Measurements from ENCODE around the gene ROM1. TPM values are rescaled to one million over a fixed set of nuclear protein-coding genes. Genes with fewer than 3 reads are reported as not detected.
A peak's percentile ranks its signal among the peaks of the same experiment; 100 is the strongest.
"Not testable (repeated sequence)": the region's sequence is repeated elsewhere in the genome, so short reads cannot be mapped to it uniquely, and the experiment has no call there.

The ROM1 gene
- total RNA-seq, 1 donor from 2014 or later = 1.7 TPM

DNA sequence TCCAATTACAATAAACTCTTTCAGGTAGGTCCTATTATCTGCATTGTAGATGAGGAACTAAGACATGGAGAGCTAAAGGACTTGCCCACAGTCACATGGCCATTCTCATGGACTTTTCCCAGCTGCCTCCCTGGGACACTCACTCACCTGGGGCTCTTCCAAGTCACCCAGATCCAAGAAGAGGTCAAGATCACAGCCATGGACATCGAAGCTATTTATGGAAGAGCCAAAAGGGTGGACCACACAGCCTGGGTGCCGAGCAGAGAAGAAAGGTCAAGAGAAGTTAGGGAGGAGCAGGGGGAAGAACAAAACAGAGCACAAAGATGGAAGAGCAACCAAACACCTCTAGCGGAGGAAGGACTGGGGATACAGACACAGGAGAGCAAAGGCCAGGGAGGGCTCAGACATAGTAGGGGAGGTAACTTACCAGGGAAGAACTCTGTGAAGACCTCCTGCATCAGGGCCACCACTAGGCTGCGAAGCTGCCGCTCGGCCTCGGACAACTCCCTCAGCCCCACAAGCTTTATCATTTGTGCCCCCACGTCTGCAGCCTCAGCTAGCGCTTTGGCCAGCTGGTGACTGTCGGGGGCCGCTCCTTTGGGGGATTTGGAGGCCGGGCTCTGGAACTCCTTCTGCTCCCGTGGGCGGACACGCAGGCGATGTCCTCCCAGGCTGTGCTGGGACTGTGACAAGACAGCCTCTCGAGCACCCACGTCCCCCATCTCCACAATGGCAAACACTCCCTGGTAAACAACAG is 31.9 kb upstream of the ROM1 start:
- DNase-seq = no peak
- no peak for ATAC-seq
- intact Hi-C loops (cut with micrococcal nuclease) = no loop called here

GRCh38 chr11:62581735-62582134 is 31.3 kb upstream of the ROM1 start:
- intact Hi-C loops (cut with micrococcal nuclease); DNase-seq; ATAC-seq: not testable (repeated sequence)

DNA sequence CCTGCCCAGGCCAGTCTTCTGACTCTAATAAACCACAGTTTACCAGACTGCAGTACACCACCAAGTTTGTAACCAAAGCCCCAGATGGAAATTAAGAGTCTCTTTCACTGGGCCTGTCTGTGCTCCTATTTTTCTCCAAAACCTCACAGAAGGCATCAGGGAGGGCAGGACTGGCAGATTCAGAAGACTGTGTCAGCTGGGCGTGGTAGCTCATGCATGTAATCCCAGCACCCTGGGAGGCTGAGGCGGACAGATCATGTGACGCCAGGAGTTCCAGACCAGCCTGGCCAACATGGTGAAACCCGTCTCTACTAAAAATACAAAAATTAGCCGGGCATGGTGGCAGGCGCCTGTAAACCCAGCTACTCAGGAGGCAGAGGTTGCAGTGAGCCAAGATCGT is 27.7 kb upstream of the ROM1 start:
- intact Hi-C loops (cut with micrococcal nuclease); ATAC-seq; DNase-seq: not testable (repeated sequence)

DNA sequence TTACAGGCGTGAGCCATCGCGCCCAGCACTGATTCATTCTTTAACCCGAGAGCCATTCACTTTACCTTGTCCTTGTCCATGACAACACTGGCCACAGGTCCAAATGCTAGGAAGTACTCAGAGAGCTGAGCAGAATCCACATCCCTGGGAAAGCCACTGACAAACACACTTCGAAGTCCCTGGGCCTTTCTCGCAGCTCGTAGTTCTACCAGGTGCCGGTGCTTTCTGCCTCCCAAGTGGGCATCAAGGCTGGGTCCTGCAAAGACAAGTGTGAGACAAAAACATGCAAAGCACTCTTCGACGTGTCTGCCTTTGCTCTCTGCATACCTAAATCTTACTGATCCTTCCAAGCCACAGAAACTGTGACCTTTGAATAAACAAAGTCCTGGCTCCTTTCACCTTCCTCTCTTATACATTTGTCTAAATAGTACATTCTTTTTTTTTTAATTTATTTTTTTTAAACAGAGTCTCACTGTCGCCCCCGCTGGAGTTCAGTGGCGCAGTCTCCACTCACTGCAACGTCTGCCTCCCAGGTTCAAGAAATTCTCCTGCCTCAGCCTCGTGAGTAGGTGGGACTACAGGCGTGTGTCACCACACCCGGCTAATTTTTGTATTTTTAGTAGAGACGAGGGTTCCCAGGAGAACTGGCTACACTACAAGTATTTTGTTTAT is 24.0 kb upstream of the ROM1 start:
- intact Hi-C loops (cut with micrococcal nuclease) = no loop called here
- DNase-seq (no peak), ATAC-seq (no peak)

DNA sequence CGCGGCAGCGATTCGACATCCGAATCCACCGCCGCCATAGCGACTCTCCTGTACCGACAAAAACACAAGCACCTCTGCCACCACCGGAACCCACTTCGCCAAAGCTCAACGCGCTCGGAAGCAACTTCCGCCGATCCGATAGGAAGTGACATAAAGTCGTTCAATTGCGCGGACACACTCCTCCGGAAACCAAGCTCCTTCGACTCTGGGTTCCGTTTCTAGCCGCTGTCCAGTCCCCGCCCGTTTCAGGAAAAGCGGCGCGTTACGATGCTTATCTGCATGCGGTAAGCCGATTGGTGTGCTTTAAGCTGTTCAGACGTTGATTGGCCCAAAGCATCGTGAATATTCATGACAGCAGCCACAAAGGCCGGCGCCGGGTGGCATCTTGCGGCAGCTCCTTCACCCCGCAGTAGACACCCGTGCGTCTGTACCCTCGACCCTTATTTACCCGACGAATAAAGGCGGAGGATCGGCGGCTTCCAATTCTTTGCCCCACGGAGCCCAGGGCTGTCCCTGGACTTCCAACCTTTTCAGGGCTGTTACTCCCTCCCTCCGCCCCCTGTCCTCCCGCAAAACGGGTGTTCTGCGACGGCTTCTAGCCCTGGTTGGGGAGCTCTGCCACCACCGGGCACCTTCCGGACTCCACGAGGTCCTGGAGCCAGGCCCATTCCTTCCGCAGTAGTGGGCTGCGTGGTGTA is 21.5 kb upstream of the ROM1 start, which contains the start of gene TUT1:
TSS of gene TUT1 (minus strand) at position 76 of the 698 bp plus-strand sequence. CDS start at position 38, 38 bp downstream.
- peak; percentile 95 for DNase-seq
- peak; percentile 93 for ATAC-seq
- intact Hi-C loops (cut with micrococcal nuclease) = no loop called here

- intact Hi-C loops (cut with micrococcal nuclease) = no loop called here
- ATAC-seq (peak; percentile 15), DNase-seq (no peak)
These were observed 20.8 kb upstream of the ROM1 start for GRCh38 chr11:62592146-62592815.

DNA sequence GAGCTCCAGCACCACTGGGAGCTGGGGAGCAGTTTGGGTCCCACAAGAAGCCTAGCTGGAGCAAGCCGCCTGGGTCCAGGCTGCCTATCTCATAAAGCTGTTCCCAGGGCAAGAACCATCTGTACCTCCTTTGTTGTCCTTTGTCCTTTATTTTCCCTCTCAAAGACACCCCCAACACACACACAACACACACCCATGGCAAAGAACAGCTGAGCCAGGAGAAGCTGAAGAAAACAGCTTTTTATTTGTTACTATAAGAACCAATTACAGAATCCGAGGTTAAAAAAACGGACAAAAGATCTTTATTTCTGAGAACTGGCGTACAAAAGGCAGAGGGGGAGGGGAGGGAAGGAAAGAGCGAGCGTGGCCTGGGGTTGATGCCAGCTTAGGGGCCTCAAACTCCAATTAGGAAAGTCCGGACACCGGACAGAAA is 20.1 kb upstream of the ROM1 start:
- peak; percentile 21 for DNase-seq
- no peak for ATAC-seq
- intact Hi-C loops (cut with micrococcal nuclease) = no loop called here

- peak; percentile 86 for DNase-seq
- intact Hi-C loops (cut with micrococcal nuclease) = no loop called here
- peak; percentile 16 for ATAC-seq
These were observed 19.5 kb upstream of the ROM1 start for GRCh38 chr11:62593434-62594044.

GRCh38 chr11:62595124-62595523 is 17.9 kb upstream of the ROM1 start:
- ATAC-seq = no peak
- DNase-seq = peak; percentile 15
- intact Hi-C loops (cut with micrococcal nuclease) = no loop called here

GRCh38 chr11:62599069-62599696 is 13.9 kb upstream of the ROM1 start:
- peak; percentile 63 for ATAC-seq
- DNase-seq = peak; percentile 93
- intact Hi-C loops (cut with micrococcal nuclease) = no loop called here

- ATAC-seq (no peak), DNase-seq (peak; percentile 2)
- intact Hi-C loops (cut with micrococcal nuclease) = no loop called here
These were observed 13.2 kb upstream of the ROM1 start for GRCh38 chr11:62599901-62600300.

DNA sequence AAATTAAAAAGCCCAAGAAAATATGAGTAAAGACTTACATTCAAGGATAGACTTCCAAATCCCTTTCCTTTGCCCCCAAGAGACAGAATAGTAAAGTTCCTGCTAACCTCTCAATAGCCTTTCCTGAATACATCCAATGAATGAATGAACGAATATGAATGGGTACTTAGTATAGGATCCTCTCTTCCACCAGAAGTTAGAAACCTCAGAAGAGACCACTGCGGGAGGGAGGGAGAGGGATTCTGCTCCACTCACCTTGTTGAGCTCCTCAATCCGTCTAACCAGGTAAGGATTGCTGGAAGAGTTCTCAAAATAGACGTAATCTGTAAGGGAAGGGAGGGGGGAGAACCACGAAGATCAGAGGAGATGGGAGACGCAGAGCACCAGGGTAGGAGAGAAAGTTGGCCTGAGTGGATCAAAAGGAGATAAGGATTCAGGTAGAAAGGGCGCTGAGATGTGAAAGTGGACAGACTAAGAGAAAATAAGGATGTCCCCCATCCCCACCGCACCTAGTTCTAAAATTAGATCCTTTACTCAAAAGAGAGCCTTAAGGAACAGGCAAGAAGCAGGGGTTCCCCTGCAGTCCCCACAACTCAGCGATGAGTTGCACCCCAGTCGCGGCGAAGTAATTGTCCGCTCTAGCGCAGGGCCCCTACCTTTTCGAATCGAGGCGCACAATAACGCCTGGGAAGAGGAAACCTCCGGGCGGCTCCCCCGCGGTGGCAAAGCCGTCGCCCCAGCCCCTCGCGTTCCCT is 12.5 kb upstream of the ROM1 start:
- ATAC-seq = no peak
- no peak for DNase-seq
- intact Hi-C loops (cut with micrococcal nuclease) = no loop called here

DNA sequence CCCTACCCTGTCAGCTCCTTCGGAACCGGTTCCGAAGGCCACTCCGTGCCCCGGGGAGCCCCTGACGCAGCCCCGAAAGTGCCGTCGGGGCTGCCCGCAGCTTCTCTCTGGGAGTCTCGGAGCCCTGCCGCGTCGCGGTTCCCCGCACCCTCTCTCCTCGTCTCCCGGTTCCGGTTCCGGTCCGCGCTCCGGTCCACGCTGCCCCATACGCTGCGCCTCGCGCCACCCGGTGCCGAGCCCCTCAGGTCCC is 12.0 kb upstream of the ROM1 start:
- intact Hi-C loops (cut with micrococcal nuclease) = no loop called here
- peak; percentile 40 for ATAC-seq
- peak; percentile 75 for DNase-seq

DNA sequence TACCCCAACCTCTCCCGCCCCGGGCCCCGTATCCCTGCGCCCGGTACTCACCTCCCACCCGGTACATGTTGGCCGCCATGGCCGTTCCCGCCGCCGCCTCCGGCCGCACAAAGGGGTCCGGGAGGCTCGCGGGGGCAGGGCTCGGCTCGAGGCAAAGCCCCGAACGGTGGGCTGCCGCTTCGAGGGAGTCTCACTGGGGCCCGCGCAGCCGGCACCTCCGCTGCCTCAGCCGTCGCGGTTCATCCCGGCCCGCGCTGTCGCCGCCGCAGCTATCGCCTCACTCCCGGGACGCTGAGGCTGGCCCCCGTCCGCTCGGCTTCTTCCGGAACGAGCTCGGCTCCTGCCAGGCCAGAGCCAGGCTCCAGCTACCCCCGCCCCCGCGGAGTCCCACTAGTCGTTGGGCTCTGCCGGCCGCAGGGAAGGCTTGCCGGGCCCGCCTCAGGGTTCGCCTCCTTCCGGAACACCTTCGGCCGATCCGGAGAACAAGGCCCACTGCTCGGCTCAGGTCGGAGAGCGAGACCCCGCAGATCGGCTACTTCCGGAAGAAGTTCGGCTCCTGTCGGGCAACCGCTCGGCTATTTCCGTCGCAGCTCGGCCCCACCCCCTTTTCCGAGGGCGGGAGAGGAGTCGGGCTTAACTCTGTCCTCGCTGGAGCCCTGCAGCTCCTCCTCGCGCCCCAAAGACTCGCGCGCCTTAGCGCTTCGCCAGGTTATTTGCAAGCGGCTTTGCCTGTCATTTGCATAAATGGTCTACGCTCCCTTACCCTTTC is 11.5 kb upstream of the ROM1 start, which contains the start of gene MTA2:
TSS of gene MTA2 (minus strand) at position 494 of the 769 bp plus-strand sequence. CDS start at position 79, 415 bp downstream.
- intact Hi-C loops (cut with micrococcal nuclease) = no loop called here
- DNase-seq (peak; percentile 97), ATAC-seq (peak; percentile 90)

GRCh38 chr11:62602141-62603071 is 10.7 kb upstream of the ROM1 start:
- DNase-seq (peak; percentile 77), ATAC-seq (peak; percentile 66)
- intact Hi-C loops (cut with micrococcal nuclease) = no loop called here

DNA sequence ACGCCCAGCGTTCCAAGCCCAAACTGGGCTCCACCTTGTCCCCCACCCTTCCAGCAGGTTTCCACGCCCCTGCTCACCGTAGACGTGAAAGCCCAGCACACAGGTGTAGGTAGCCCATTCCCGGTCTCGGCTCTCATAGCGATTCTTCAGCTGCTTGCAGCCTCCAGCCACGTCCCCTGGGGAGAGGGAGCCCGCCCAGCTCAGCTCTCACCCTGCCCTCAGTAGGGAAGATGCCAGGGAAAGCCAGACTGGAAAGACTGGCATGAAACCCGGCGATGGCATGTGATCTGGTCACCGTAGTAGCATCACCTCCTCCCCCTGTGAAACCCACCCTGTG is 10.0 kb upstream of the ROM1 start:
- ATAC-seq (no peak), DNase-seq (no peak)
- intact Hi-C loops (cut with micrococcal nuclease) = no loop called here
